Femur (tissue), 1 donor: ENCODE results near the gene ME1.
"Not testable (repeated sequence)": the region's sequence is repeated elsewhere in the genome, so short reads cannot be mapped to it uniquely, and the experiment has no call there.

Source experiments
- DNase-seq: peaks from one replicate; pipeline ENCODE4 v3.0.0-alpha.2; 2017

Gene ME1

DNA sequence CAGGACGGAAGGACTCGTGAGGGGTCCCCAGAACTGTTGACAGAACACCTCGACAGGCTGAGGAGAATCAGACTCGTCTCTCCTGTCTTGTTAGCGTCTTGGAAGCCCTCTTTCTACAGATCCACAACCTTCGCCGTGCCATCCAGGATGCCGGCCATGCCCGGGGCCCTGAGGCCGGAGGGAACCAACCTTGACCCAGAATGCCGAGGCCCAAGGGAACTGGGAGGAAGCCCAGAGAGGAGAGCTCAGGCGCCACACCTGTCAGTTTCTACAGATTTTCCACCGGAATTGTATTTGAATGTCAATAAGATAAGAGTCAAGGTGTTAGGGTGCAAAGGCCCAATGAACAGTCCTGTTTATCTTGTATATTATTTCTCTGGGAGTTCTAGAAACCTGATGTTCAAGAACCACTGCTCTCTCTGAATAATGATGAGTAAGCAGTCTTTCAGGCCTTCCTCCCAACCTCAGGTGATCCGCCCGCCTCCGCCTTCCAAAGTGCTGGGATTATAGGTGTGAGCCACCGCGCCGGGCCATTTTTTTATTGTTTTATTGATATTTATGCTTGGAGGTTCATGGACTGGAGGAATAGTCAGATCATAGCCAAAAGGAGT is 799 bp upstream of the ME1 start:
- no peak for DNase-seq

DNA sequence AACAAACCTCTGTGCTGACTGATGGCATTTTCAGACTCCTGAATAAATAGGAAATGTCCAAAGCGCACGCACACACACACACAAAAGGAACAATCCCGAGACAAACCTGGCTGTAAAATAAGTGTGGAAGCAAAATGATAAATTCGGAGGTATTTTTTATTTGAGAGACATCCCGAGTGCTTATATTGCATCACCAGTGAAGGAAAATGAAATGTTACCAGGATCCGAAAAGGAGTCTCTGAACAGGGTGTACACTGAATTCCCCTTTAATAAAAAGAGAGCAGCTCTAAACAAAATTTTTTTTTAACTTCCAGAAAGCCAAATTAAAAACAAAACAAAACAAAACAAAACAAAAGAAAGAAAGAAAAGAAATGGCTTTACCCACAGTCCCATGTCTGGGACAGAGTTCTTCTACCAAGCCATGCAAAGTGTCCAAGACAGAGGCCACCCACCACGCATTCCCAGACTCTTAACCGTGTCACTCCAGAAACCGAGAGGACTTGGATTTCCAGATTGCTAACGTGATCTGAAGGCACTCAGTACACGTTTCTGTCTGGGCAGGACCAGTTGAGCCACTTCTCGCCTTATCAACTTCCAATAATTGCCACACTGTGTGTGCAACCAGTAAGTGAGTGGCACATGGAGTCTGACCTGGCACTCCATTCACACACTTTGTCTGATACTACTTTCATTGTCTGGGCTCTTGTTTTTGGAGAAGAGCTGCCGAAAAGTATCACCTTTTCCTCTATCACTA is 817 bp downstream of the ME1 start:
- peak; percentile 31 for DNase-seq

DNA sequence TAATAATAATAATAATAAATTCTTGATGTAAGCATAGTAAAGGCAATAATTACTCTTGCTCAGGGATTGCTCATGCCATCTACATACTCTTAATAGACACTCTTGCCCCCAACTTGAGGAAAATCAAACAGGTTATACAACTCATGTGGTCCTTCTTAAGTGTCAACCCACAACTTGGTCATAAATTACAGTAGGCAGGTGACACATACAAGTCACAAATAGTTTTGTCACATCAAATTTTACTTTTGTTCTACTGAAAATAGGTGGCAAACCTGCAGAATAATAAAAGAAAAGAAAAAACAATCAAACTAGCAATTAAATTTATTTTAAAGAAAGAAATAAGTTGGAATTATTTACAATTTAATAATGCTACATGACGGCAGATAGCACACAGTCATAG is 1.6 kb downstream of the ME1 start:
- no peak for DNase-seq

DNA sequence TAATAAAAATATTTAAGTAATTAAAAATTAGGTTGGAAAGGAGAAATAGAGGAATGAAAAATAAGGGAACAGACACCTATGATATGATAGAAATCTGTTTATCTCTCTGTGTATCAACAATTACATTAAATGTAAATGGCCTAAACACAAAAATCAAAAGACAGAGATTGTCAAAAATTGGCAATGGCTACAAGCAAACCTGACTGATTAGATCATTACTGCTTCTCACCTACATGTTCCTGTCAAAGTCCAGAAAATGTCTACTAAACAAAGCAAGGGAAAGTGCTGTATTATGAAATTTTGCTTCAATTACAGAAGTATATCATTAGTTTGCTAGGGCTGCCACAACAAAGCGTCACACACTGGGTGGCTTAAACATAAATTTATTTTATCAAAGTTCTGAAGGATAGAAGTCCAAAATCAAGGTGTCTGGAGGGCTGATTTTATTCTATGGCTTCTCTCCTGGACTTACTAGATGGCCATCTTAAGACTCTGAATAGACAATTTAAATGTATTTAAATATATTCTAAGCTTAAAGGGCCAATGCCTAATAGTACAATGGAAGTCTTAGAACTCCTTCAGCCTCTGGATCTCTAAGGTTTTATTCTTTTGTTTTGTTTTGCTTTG is 6.3 kb downstream of the ME1 start:
- no peak for DNase-seq

DNA sequence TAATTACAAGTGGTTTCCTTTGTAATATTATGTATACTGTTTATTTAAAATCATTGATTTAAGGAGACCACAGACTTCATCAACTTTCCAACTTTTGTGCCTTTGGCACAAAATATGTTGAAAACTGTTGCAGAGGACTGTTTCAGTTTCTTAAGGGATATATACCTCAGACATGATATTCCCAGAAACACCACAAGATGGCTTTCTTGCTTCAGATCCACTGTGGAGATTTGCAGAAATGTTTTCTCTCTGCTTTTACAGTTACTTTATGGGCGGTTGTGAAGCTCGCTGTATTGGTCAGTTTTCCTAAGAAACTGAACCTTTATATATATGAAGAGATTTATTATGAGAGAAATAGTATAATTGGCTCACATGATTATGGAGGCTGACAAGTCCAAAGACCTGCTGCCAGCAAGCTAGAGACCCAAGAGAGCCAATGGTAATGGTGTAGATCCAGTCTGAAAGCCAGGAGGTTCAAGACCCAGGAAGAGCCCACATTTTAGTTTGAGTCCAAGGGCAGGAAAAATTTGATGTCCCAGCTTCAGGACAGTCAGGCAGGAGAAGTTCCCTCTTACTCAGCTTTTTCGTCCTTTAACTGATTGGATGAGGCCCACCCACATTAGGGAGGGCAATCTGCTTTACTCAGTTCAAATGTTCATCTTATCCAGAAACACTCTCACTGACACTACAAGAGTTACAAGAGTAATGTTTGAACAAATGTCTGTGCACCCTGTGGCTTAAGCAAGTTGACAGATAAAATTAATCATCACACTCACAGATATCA is 12.8 kb downstream of the ME1 start:
- peak; percentile 21 for DNase-seq

DNA sequence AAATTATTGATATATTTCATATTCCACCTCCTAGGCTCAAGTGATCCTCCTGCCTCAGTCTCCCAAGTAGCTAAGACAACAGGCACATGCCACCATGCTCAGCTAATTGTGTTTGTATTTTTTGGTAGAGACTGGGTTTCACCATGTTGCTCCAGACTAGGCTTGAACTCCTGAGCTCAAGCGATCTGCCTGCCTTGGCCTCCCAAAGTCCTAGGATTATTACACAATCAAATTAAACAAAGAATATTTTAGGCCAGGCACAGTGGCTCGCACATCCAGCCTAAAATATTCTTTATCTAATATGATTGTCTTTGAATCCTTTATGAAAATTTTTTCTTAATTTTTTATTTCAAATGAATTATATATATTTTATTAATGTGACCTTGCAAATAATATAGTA is 17.8 kb downstream of the ME1 start:
- no peak for DNase-seq

DNA sequence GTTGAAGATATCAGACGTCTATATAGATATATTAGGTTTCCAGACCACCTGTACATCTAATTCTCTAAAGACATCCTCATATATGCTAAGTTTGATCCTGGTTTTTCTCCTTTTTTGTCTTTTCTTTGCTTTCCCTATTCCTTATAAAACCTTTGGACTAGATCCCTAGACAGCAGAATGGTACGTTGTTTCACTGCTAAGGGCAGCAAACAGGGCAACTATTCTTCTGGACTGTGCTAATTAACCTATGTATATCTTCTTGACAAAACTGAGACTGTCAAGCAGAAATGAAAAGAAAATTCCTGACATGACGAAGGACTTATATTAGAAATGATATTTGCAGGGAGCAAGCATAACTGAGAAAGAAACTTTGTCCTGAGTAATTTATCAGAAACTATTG is 19.1 kb downstream of the ME1 start:
- DNase-seq: no peak

DNA sequence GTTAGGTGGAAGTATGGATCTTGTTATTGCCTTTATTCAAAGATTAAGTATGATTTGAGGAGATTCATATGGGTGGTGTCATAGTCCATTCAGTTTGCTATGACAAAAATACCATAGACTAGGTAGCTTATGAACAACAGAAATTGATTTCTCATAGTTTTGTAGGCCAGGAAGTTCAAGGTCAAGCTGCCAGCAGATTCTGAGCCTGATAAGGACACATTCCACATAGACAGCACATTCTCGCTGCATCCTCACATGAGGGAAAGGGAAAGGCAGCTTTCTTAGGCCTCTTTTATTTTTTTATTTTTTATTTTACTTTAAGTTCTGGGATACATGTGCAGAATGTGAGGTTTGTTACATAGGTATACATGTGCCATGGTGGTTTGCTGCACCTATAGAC is 27.7 kb downstream of the ME1 start:
- no peak for DNase-seq

DNA sequence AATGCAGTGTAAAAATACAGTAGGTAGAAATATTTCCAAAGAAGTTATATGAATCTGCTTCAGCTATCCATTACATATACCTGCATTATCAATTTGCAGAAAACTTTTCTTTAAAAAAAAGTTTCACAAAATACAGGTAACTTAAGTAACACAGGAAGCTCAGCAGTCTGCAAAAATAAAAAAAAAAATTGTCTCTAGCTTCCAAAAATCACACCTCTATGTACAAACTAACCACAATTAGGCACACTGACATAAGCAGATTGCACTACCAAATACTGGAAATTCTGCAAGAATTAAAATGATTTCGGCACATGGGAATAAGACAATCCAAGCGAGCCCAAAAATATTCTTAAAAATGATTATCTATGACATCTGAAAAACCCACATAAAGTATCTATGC is 41.2 kb downstream of the ME1 start:
- DNase-seq: no peak

DNA sequence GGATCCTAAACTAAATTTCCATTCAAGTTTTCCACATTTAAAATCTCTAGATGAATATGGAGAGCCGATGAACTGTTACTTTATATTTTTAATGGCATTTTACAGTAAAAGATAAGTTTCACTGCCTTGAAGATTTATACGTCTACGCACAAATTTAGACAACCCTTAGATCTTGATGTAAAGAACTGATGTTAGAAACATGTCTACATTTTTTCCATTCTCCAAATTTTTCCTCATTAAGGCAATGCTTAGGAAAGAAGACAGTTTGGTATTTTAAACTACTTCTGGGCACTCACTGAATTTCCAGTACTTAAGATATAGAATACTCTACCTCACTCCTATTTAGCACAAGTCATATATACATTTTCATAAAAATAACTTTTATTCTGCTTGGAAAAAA is 45.4 kb downstream of the ME1 start:
- DNase-seq: no peak

DNA sequence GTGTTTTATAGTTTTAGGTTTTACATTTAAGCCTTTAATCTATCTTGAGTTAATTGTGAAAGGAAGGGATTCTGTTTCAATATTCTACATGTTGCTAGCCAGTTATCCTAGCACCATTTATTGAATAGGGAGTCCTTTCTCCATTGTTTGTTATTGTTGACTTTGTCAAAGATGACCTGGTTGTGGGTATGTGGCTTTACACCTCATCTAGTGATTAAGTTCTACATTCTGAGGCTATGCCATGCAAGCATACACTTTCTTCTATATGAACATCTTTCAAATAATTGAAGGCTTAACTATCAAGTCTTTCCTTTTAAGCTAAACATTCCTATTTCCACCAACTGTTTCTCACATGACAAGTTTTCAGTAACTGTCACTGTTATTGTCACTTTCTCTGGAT is 46.1 kb downstream of the ME1 start:
- no peak for DNase-seq

DNA sequence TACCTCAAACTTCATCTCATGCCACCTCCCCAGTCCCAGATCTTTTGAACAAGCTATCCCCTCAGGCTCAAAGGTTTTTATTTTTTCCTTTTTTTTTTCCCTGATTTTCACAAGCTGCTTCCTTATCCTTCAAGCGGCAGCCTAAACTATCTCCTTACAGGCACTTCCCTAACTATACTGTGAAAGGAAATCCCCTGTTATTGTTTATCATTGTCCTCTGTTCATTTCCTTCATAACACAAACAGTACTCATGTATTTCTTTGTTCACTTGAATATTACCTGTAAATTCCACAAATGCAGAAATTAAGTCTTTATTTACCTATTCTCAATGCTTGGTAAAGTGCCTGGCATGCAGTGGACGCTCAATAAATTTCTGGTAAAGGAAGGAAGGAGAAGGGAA is 48.9 kb downstream of the ME1 start:
- DNase-seq: no peak

DNA sequence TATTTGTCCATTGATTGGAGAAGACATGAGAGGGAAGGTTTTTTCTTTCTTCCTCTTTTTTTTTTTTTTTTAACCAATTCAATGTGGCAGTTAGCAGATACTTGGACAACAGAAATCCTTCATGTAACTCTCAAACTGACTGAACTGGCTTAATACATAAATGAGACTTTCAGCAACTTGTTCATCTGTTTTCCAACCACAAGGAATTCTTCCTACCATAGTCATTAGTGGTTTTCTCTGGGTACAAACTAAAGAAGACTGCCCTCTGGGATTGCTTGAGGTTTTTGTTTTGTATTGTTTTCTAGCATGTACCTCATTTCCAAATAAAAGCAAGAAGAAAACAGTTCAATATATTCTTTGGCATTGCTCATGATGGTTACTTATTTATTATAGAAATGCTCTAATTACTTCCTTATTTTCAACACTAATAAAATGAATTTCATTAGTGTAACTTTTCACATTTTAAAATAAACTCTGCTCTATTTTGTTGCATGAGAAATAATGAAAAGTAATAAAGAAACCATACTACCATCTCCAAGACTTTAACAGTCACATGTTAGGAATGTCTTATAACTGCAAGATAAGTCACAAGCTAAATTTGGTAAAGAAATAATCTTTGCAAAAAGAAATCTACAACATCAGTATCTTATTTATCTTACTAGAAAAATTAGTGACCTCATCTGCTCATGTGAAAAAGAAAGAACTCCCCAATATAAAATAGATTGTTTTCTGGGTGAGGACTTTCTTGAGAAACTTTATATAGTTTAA is 52.0 kb downstream of the ME1 start:
- no peak for DNase-seq

DNA sequence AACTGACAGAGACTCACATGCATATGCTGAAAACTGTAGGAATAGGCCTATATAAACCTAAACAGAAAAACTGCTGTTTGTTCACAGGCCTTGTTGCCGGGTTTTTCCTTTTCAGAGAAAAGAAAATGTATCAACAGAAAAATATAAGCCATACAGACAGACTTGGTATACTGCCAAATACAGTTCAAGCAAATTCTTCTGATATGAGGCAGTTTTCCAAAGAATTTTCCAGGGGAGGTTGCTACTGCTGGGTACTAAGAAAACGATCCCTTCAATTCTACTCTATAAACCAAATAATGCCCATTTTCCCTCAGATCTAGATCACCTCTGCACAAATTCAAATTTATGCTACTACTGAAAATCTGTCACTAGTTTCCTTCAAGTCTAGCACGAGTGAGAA is 59.4 kb downstream of the ME1 start:
- DNase-seq: no peak

DNA sequence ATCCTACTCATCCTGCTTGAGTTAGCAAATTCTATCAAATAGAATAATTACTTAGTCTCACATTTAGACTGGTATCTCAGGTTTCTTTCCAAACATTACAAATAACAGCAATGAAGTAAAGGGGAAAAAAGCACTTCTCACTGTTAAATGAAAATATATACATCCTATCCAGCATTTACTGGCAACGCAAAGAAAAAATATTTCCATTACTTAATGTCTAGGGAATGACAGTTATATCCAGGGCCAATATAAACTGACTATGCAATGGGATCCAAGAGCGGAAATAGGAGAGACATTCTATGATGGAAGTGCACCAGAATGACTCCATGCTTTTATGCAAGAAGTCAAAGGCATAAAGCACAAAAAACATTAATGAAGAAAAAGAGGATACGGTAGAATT is 60.3 kb downstream of the ME1 start:
- no peak for DNase-seq

DNA sequence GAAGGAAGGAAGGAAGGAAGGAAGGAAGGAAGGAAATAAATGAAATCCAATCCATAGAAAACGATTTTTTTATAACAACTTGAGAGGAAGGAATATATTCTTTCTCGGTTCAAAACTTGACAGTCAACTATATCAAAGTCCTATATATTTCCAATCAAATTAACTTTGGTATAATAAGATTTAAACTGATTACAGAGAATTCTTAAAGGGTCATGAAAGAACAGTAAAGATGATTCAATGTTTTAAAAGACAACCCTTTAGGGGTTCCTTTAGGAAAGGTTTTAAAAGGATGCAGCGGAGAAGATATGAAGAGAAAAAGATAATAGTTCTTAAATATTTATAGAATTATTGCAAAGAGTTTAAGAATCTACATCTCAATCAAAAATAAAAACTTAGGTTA is 61.2 kb downstream of the ME1 start:
- no peak for DNase-seq

DNA sequence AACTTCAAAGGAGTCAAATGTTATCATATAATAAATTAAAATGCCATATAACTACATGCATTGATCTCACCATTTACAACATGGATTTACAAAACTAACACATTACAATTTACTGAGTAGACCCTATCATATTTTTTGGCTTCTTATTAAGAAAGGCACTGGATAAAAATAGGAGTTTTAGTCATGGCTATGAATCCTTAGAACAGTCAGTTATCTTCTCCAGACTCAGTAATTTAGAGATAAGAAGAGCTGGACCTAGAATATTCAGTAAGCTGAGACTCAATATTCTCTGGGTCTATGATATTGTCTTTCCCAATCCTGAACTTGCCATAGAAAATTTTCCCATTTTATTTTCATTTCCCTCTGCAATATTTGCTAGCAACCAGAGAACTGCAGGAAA is 62.3 kb downstream of the ME1 start:
- DNase-seq: no peak

DNA sequence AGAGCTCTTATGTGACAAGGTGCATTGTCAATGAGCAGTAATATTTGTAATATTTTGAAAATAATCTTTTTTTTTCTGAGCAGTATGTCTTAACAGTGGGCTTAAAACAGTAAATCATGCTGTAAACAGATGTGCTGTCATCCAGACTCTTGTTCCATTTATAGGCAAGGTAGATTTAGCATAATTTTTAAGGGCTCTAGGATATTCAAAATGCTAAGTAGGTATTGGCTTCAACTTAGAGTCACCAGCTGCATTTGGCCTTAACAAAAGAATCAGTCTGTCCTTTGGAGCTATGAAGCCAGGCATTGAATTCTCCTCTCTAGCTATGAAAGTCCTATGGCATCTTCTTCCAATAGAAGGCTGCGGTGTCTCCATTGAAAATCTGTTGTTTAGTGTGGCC is 63.7 kb downstream of the ME1 start:
- no peak for DNase-seq

DNA sequence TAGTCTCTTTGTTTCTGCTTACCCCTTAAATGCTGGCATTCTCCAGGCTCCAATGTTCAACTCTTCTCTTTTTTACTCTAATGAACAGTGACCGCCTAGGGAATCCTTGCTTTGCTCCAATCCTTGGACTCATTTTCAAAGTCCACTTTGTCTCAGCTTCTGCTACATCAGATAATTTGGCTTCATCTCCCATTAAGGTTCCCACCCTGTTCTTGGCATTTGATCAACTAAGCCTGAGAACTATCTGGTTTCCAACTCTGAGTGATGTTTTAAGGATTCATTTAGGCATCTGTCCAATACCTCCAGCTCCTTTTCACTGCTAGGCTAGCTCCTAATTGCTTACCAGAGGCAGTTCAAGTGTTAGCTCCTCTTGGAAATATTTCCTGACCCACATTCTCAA is 64.9 kb downstream of the ME1 start:
- DNase-seq: peak; percentile 30

DNA sequence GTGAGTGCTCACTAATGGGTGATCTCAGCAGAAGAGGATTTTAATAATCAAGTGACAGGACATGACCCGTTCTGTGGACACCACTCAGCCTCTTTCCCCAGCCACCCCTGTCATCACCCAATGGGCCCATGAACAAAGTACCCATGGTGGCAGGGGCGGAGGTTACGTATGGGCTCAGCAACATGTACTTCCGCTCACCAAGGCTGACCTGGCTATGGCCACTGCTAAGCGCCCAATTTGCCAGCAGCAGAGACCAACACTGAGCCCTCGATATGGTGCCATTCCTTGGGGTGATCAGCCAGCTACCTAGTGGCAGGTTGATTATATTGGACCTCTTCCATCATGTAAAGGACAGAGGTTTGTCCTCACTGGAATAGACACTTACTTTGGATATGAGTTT is 68.5 kb downstream of the ME1 start:
- DNase-seq: not testable (repeated sequence)

DNA sequence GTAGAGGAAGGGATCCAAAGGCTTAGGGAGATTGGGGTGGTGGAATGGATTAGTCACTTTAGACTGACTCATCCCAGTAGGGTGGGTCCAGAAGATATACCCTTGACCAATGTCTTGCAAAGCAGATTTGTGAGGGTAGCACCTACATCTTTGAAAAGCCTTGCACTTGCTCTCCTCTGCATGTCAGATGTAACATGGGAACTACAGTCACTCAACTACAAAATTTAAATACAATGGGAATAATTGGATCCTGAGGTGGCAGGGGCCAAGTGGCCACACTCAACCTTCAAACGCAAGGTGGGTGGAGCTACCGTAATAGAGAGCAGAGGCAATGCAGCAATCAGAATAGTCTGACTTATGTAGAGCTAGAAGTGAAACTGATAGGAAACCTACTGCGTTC is 71.2 kb downstream of the ME1 start:
- DNase-seq: no peak

DNA sequence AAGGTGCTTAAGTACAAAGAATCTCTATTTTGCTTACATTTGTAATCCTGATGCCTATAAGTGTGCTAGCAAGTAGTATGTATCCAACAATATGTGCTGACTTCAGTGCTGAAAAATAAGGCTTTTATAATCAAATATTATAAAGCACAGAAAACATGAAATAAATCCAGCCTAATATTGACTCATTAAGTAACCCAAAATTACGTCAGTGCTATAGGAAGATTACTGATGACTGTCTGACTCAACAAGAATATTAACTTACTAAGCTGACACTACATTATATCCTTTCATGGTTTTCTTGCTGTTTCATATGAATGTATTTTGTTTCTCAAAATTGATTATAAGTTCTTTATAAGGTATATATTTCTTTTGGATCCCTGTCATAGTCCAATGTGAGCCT is 76.1 kb downstream of the ME1 start:
- no peak for DNase-seq
